HepG2 (cell line): ENCODE results near the gene LGALS8. TPM values are rescaled to one million over a fixed set of nuclear protein-coding genes. Genes with fewer than 3 reads are reported as not detected.

Experiments
- ARID4A ChIP-seq: sonication (generic); formaldehyde crosslinking; IDR thresholded peaks from 2 replicates; pipeline ENCODE4 v1.5.0; 2020; ENCODE audit warnings: mild to moderate bottlenecking, missing genetic modification reagents, borderline replicate concordance
- CBFB ChIP-seq: sonication (generic); formaldehyde crosslinking; IDR thresholded peaks from 2 replicates; pipeline ENCODE4 v1.4.0; 2020; ENCODE audit warnings: missing genetic modification reagents
- CENPT ChIP-seq: sonication (generic); formaldehyde crosslinking; IDR thresholded peaks from 2 replicates; pipeline ENCODE4 v1.8.0; 2022; ENCODE audit warnings: low read depth, mild to moderate bottlenecking, moderate library complexity, missing genetic modification reagents
- CHD2 ChIP-seq: IDR thresholded peaks from 2 replicates; pipeline ENCODE4 v1.6.1; 2011; ENCODE audit warnings: low read depth, low read length, improper control_type of control experiment
- CREM ChIP-seq, 2 experiments: sonication (generic) in 1 of 2; formaldehyde crosslinking in 1 of 2; IDR thresholded peaks; 2 replicates each; pipeline versions ENCODE4 v1.4.0 to v1.6.1; 2016 to 2020; ENCODE audit warnings: antibody characterized with exemption in 1 of 2, mild to moderate bottlenecking in 1 of 2, missing genetic modification reagents in 1 of 2
- HOMEZ ChIP-seq: IDR thresholded peaks from 2 replicates; pipeline ENCODE4 v1.6.1; 2016; ENCODE audit warnings: low read depth
- IKZF5 ChIP-seq: IDR thresholded peaks from 2 replicates; pipeline ENCODE4 v1.6.1; 2018; ENCODE audit warnings: missing genetic modification reagents, mild to moderate bottlenecking, missing compliant biosample characterization
- KLF13 ChIP-seq: sonication (generic); formaldehyde crosslinking; IDR thresholded peaks from 2 replicates; pipeline ENCODE4 v1.4.0; 2020; ENCODE audit warnings: mild to moderate bottlenecking, missing genetic modification reagents
- MEF2D ChIP-seq: sonication (generic); formaldehyde crosslinking; IDR thresholded peaks from 2 replicates; pipeline ENCODE4 v1.5.1; 2020; ENCODE audit warnings: mild to moderate bottlenecking, missing genetic modification reagents
- PHF20 ChIP-seq: sonication (generic); formaldehyde crosslinking; IDR thresholded peaks from 2 replicates; pipeline ENCODE4 v1.5.0; 2020; ENCODE audit warnings: mild to moderate bottlenecking, missing genetic modification reagents
- RELA ChIP-seq: sonication (generic); formaldehyde crosslinking; IDR thresholded peaks from 2 replicates; pipeline ENCODE4 v1.4.0; 2020; ENCODE audit warnings: missing genetic modification reagents
- SALL1 ChIP-seq: sonication (generic); formaldehyde crosslinking; IDR thresholded peaks from 2 replicates; pipeline ENCODE4 v1.8.0; 2022; ENCODE audit warnings: mild to moderate bottlenecking, missing genetic modification reagents
- ZBTB21 ChIP-seq: sonication (generic); formaldehyde crosslinking; IDR thresholded peaks from 2 replicates; pipeline ENCODE4 v1.4.0; 2020; ENCODE audit warnings: missing genetic modification reagents
- ZFP36 ChIP-seq: fragments of 150-350 bp; IDR thresholded peaks from 2 replicates; pipeline ENCODE4 v1.6.1; 2018; ENCODE audit warnings: borderline replicate concordance, low read length, low read depth; ENCODE audit not compliant: partially characterized antibody
- ZMAT3 ChIP-seq: sonication (generic); formaldehyde crosslinking; conservative IDR thresholded peaks from 2 replicates; pipeline ENCODE4 v1.7.0; 2021; ENCODE audit warnings: missing genetic modification reagents
- ZNF543 ChIP-seq: sonication (generic); formaldehyde crosslinking; IDR thresholded peaks from 2 replicates; pipeline ENCODE4 v1.4.0; 2020; ENCODE audit warnings: mild to moderate bottlenecking, missing genetic modification reagents
- ZNF550 ChIP-seq: sonication (generic); formaldehyde crosslinking; IDR thresholded peaks from 2 replicates; pipeline ENCODE4 v1.4.0; 2020; ENCODE audit warnings: mild to moderate bottlenecking, missing genetic modification reagents, borderline replicate concordance
- ZNF569 ChIP-seq: sonication (generic); formaldehyde crosslinking; IDR thresholded peaks from 2 replicates; pipeline ENCODE4 v1.5.0; 2020; ENCODE audit warnings: mild to moderate bottlenecking, missing genetic modification reagents, moderate library complexity, borderline replicate concordance
- ZNF709 ChIP-seq: sonication (generic); formaldehyde crosslinking; IDR thresholded peaks from 2 replicates; pipeline ENCODE4 v1.5.0; 2020; ENCODE audit warnings: mild to moderate bottlenecking, missing genetic modification reagents
- polyA plus RNA-seq, 8 experiments: library from polyadenylated mRNA; depleted of rRNA in 3 of 8; stranded (reverse) in 7 of 8; unstranded in 1 of 8; fragments of >200 nt; fragmentation: Illumina TruSeq in 4 of 8; extraction: Trizol in 4 of 8; gene quantifications; 2 replicates each; pipeline versions ENCODE4 v1.2.1 to v1.2.3, GENCODE V29; 2011 to 2016; ENCODE audit warnings: low read depth in 4 of 8, missing spikeins in 1 of 8, mixed read lengths in 1 of 8; ENCODE audit not compliant: insufficient read depth in 1 of 8
- total RNA-seq, 5 experiments: library from RNA; depleted of rRNA; stranded (reverse); fragments of >200 nt; fragmentation: Illumina TruSeq; extraction: Trizol; gene quantifications; 2 replicates each; pipeline ENCODE4 v1.2.3, GENCODE V29; 2016; ENCODE audit warnings: low read depth in 1 of 5
- TF ChIP-seq, protein P1 (sequence below): sonication (generic); formaldehyde crosslinking; IDR thresholded peaks from 2 replicates; pipeline ENCODE4 v1.4.0; 2020; ENCODE audit warnings: low read depth, mild to moderate bottlenecking, missing genetic modification reagents
- TF ChIP-seq, protein P2 (sequence below): sonication (generic); formaldehyde crosslinking; IDR thresholded peaks from 2 replicates; pipeline ENCODE4 v1.8.1; 2023; ENCODE audit warnings: mild to moderate bottlenecking, moderate library complexity, missing genetic modification reagents

LGALS8 gene
- total and polyA plus RNA-seq, 2 of the 13 experiments (the other 11 are each of a cell fraction or from before 2014, with no cell fraction given) = 29.3 to 185 TPM

DNA sequence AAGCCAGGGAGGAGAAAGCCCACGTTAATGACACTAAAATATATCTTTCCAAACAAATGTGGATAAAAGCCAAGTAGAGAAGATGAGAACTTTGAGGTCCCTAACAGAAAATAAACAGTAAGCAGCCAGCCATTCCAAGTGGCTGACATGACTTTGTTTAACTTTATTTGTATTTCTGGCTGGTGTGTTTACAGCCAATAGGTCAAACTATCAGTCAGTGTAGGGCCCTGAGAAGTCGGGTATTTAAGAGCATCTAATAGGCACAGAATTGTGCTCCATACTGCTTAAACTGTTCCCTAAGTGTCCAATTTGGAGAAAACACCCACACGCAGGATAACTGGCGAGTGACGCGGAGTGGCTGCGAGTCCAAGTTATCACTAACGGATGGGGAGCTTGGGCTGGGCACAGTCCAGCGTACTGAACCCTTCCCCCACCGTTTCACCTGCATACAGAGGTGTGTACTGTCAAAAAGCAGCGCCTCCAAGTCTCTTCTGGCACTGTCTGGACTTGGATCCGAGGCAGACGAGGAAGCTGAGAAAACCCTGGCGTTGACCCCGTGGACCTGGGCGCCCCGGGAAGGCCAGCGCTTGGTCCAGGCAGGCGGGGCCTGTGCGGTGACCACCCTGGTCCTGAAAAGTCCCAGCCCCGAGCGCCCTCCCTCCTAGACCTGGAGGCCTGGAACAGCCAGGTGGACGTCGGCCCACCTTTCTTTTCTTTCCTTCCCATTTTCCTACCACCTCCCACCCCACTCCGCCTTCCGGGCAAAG lies 662 bp upstream of the LGALS8 start (continued):
- no peak for TF ChIP-seq CBFB (CRISPR knock-in tag)
- no peak for TF ChIP-seq CENPT (CRISPR knock-in tag)
- TF ChIP-seq CREM (IDR thresholded peaks at IDR 0.05) = peak; percentile 59
- no peak for TF ChIP-seq CREM (CRISPR knock-in tag; IDR thresholded peaks at IDR 0.05)
- TF ChIP-seq RELA (CRISPR knock-in tag) = no peak
- no peak for TF ChIP-seq KLF13 (CRISPR knock-in tag)
- TF ChIP-seq ZBTB21 = no peak
- TF ChIP-seq, protein P1, sequence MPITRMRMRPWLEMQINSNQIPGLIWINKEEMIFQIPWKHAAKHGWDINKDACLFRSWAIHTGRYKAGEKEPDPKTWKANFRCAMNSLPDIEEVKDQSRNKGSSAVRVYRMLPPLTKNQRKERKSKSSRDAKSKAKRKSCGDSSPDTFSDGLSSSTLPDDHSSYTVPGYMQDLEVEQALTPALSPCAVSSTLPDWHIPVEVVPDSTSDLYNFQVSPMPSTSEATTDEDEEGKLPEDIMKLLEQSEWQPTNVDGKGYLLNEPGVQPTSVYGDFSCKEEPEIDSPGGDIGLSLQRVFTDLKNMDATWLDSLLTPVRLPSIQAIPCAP (CRISPR knock-in tag) = 0 out of 2 replicates have a peak, but pooled peaks have one; percentile 30
- TF ChIP-seq ZNF709 = peak; percentile 34; the same call in 1 of the 2 replicates
- no peak for TF ChIP-seq ZFP36
- no peak for TF ChIP-seq CHD2
- 0 out of 2 replicates have a peak, but pooled peaks have one; percentile 26 for TF ChIP-seq ZNF543 (CRISPR knock-in tag)
- TF ChIP-seq ZNF550 (CRISPR knock-in tag) = no peak
- TF ChIP-seq MEF2D = peak; percentile 65
- TF ChIP-seq, protein P2, sequence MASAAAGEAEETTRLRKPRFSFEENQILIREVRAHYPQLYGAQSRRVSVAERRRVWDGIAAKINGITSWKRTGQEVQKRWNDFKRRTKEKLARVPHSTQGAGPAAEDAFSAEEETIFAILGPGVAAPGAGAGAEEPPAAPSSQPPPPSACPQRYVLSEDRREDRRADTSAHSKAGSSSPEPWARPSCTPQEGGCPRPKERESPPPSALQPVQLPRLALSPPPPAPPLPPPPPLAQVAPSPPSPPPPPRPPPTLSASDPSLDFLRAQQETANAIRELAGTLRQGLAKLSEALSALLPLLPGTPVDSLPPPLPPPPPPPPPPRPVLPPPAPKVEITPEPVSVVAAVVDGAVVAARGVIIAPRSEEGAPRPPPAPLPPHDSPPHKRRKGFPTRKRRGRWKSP (CRISPR knock-in tag) = peak; percentile 30; the same call in 1 of the 2 replicates
- no peak; the same call in 1 of the 2 replicates for TF ChIP-seq ZMAT3
- TF ChIP-seq ARID4A (CRISPR knock-in tag) = peak; percentile 21; the same call in 1 of the 2 replicates
- peak; percentile 72 for TF ChIP-seq IKZF5
- peak; percentile 36 for TF ChIP-seq SALL1 (CRISPR knock-in tag)
- TF ChIP-seq PHF20 (CRISPR knock-in tag) = no peak
- no peak for TF ChIP-seq HOMEZ
- no peak for TF ChIP-seq ZNF569 (CRISPR knock-in tag)
